Upper lobe of left lung (tissue), 4 donors: ENCODE measurements around the gene KLK6.

Experiments used
- EP300 ChIP-seq, 4 donors: sonication (generic); formaldehyde crosslinking; IDR thresholded peaks; one replicate each; pipeline ENCODE4 v1.5.1; 2017; ENCODE audit warnings: antibody characterized with exemption in 4 of 4, control low read depth in 2 of 4
- TF ChIP-seq, protein P1 (sequence below), 6 experiments: fragments of 450-650 bp in 4 of 6; fragments of 200-600 bp in 2 of 6; sonication (generic) in 2 of 6; IDR thresholded peaks; one replicate each; pipeline ENCODE4 v1.5.1; 2016 to 2019; ENCODE audit warnings: antibody characterized with exemption in 6 of 6

DNA sequence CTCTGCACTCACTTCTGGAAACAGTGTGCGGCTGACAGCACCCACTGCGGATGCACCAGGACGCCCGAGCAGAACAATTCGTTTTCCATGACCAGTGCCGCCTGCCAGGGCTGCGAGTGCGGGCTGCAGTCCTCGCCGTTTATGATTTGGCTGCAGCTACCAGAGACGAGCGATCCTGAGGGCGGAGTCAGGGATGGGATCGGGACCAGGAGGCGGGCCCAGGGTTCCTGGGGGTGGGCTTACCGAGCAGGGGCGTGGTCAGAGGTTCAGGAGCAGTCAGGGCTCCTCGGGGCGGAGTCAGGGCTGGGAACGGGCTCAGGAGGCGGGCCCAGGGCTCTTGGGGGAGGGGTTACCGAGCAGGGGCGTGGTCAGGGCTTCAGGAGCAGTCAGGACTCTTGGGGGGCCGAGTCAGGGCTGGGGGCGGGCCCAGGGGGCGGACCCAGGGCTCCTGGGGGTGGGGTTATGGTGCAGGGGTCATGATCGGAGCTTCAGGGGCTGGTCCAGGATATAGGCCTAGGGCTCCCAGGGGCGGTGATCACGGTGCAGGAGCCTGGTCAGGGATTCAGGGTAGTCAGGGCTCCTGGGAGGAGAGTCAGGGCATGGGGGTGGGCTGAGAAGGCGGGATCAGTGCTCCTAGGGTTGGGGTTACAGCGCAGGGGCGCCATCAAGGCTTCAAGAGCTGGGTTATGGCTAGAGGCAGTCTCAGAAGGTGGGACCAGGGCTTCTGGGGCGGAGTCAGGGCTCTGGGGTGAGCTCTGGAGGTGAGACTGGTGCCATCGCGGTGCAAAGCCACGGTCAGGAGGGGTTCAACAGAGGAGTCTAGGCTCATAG lies 59.9 kb downstream of the KLK6 start:
- TF ChIP-seq, protein P1, sequence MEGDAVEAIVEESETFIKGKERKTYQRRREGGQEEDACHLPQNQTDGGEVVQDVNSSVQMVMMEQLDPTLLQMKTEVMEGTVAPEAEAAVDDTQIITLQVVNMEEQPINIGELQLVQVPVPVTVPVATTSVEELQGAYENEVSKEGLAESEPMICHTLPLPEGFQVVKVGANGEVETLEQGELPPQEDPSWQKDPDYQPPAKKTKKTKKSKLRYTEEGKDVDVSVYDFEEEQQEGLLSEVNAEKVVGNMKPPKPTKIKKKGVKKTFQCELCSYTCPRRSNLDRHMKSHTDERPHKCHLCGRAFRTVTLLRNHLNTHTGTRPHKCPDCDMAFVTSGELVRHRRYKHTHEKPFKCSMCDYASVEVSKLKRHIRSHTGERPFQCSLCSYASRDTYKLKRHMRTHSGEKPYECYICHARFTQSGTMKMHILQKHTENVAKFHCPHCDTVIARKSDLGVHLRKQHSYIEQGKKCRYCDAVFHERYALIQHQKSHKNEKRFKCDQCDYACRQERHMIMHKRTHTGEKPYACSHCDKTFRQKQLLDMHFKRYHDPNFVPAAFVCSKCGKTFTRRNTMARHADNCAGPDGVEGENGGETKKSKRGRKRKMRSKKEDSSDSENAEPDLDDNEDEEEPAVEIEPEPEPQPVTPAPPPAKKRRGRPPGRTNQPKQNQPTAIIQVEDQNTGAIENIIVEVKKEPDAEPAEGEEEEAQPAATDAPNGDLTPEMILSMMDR (IDR thresholded peaks at IDR 0.05): no peak
- no peak for TF ChIP-seq EP300 (IDR thresholded peaks at IDR 0.05)
